ENCODE measurements around the gene ZNF536.

ZNF536 gene

DNA sequence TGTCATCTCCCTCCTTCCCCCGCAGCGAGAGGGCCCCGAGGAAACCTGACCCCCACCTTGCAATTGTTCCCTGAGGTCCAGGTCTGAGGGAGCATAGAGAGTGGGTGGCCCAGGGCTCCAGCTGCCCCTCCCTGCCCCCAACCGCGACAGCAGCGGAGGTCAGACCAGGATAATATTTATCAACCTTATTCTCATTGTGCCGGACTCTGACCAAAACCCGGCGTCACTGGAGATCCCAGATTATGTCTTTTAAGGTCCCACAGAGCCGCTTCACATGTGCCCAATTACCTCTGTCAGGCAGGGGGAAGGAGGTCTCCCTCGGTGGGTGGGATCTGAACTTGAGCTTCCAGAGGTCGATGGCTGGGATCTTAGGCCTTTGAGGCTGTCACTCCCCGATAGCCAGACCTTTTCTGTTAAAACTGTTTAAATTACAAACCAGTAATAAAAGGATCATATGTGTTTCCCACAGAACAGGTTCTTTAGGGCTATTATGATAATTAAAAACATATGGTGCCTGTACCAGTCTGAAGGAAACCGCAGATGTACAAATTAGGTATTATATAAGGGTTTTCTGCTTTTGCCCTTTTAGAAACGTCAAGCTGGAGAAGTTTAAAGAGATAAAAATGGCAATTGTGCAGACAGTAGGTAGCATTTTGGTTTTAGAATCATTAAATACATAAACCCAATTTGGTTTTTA is 195.5 kb downstream of the ZNF536 start:
- Mint-ChIP-seq H3K36me3 (no peaks in the 10 kb centered on the region), H3K9me3 (no peaks in the 10 kb centered on the region), H3K4me3 (no peak overlapping the region), H3K4me1 (no peaks in the 10 kb centered on the region), H3K27me3 (no peaks in the 10 kb centered on the region), H3K27ac (no peak overlapping the region)
- CTCF ChIA-PET, result no interaction called here
- no peak for DNase-seq

- CTCF ChIA-PET, result no interaction called here
- no peaks in the 10 kb centered on the region for H3K4me1 Mint-ChIP-seq
- no peak overlapping the region for H3K27ac Mint-ChIP-seq
- H3K4me3 Mint-ChIP-seq, result no peak overlapping the region
- DNase-seq, result no peak
- no peaks in the 10 kb centered on the region for H3K9me3 Mint-ChIP-seq
- H3K27me3 Mint-ChIP-seq, result no peaks in the 10 kb centered on the region
- H3K36me3 Mint-ChIP-seq, result no peaks in the 10 kb centered on the region
Measured at GRCh38 chr19:30570194-30570593, 198.0 kb downstream of the ZNF536 start.

DNA sequence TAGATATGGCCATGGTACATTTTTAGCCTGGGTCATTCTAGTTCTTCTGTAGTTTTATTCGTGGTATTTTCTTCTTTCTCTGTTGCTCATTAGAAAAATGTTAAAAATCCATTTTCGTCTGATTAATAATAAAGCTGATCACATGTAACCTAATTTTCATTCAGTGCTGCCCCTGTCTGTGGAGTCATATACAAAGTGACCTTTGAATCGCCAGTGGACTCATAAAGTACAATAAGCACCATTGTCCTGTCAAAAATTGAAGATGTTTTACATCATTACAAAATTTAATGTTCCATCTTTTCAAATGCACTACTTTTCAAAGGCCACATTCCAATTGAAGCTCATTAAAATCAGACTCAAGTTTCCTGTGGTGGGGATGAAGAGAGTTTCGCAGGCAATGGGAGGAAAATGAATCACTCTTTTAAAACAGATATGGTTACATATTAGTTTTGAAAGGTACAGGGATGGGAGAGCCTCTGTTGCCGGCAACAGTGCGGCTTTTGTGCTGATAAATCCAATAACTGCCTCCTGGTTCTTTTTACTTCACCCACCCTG is 205.4 kb downstream of the ZNF536 start:
- DNase-seq, result no peak
- H3K36me3 Mint-ChIP-seq, result no peaks in the 10 kb centered on the region
- H3K27me3 Mint-ChIP-seq, result no peaks in the 10 kb centered on the region
- H3K4me3 Mint-ChIP-seq, result no peak overlapping the region
- CTCF ChIA-PET, result no interaction called here
- no peaks in the 10 kb centered on the region for H3K4me1 Mint-ChIP-seq
- H3K27ac Mint-ChIP-seq, result no peak overlapping the region
- no peaks in the 10 kb centered on the region for H3K9me3 Mint-ChIP-seq

GRCh38 chr19:30579419-30579818 is 207.2 kb downstream of the ZNF536 start:
- Mint-ChIP-seq H3K4me3 (no peak overlapping the region), H3K9me3 (peaks cover 2% of the 10 kb centered on the region), H3K36me3 (no peaks in the 10 kb centered on the region), H3K27ac (no peak overlapping the region), H3K27me3 (no peaks in the 10 kb centered on the region), H3K4me1 (no peaks in the 10 kb centered on the region)
- CTCF ChIA-PET, result no interaction called here
- DNase-seq, result no peak

DNA sequence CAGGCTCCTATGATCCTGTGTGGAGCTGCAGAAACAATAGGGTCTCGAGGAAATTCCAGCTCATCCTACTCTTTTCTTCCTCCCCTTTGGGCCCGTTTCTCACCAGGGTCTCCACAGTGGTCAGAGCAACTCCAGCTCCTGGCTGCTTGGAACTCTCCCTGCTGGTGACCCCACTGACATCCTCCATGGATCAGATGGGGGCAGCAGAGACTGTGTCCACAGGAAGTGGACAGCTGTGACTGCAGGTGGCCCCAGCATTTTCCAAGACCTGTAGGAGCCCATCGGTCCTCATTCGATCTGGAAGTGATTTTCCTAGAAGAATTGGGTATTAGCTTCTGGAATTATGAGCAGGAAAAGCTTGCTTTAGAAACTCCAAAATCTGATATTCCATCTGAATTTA is 208.5 kb downstream of the ZNF536 start:
- CTCF ChIA-PET, result no interaction called here

DNA sequence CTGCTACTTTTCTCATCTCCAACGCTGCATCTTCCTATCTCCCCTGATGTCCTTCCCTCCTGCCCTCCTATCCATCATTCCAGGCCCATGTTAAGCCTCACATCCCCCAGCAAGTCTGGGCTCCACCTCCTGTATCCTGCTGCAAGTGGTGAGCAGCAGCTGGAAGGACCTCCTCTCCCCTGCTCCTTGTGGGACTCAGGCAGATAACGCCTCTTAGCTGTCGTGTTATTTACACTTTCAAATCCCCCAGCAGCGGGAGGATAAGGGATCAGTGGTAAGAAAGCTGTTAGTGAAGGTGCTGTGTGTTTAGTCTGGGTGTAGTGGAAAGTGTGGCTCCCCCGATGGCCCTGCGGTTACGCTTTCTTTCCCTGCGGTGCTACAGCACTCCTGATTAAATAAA is 211.9 kb downstream of the ZNF536 start:
- H3K27ac Mint-ChIP-seq, result no peak overlapping the region
- H3K27me3 Mint-ChIP-seq, result peaks cover 3% of the 10 kb centered on the region
- H3K4me3 Mint-ChIP-seq, result no peak overlapping the region
- no peak for DNase-seq
- peaks cover 2% of the 10 kb centered on the region for H3K9me3 Mint-ChIP-seq
- CTCF ChIA-PET, result no interaction called here
- H3K36me3 Mint-ChIP-seq, result no peaks in the 10 kb centered on the region
- no peaks in the 10 kb centered on the region for H3K4me1 Mint-ChIP-seq

More for the DNA sequence above, 208.5 kb downstream of the ZNF536 start:
- H3K36me3 Mint-ChIP-seq, result no peaks in the 10 kb centered on the region
- H3K9me3 Mint-ChIP-seq, result peaks cover 2% of the 10 kb centered on the region
- DNase-seq, result no peak
- peaks cover 3% of the 10 kb centered on the region for H3K27me3 Mint-ChIP-seq
- no peak overlapping the region for H3K27ac Mint-ChIP-seq
- no peaks in the 10 kb centered on the region for H3K4me1 Mint-ChIP-seq
- H3K4me3 Mint-ChIP-seq, result no peak overlapping the region

GRCh38 chr19:30587869-30588268 is 215.7 kb downstream of the ZNF536 start:
- Mint-ChIP-seq H3K27ac (no peak overlapping the region), H3K36me3 (no peaks in the 10 kb centered on the region), H3K9me3 (peaks cover 2% of the 10 kb centered on the region), H3K4me1 (no peaks in the 10 kb centered on the region), H3K4me3 (no peak overlapping the region), H3K27me3 (peaks cover 3% of the 10 kb centered on the region)
- no peak for DNase-seq
- CTCF ChIA-PET, result no interaction called here

DNA sequence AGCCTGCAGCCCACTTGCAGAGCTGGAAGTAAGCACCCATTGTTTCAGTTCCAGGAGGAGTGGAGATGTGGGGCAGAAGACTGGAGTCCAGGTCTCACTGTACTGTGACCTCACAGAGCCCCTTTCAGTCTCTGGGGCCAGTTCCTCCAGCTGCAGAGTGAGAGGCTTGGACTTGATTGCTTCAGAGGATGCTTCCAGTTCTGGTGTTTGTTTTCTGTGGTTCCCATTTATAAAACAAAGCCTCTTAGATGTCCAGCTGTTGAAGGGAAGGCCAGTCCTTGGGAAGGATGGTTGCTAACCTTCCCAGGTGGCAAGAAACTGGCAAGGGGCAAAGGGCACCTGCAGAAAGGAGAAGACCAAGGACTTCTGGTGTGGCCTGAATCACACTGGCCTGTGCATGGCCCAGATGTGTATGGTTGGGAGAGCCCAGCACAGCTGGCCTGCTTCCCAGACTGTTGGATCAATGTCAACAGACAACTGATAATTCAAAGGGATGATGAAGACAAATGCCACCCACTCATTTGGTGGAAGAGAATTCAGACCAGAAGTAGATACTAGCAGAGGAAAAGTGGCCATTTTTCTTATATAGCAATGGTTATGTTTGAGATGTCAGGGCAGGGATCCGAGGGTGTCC is 218.5 kb downstream of the ZNF536 start:
- H3K27ac Mint-ChIP-seq, result no peak overlapping the region
- no peaks in the 10 kb centered on the region for H3K27me3 Mint-ChIP-seq
- no peaks in the 10 kb centered on the region for H3K36me3 Mint-ChIP-seq
- H3K4me3 Mint-ChIP-seq, result no peak overlapping the region
- no peaks in the 10 kb centered on the region for H3K9me3 Mint-ChIP-seq
- DNase-seq, result no peak
- H3K4me1 Mint-ChIP-seq, result no peaks in the 10 kb centered on the region
- CTCF ChIA-PET, result no interaction called here

- no peaks in the 10 kb centered on the region for H3K36me3 Mint-ChIP-seq
- no peaks in the 10 kb centered on the region for H3K9me3 Mint-ChIP-seq
- no peak overlapping the region for H3K4me3 Mint-ChIP-seq
- no peaks in the 10 kb centered on the region for H3K4me1 Mint-ChIP-seq
- CTCF ChIA-PET, result no interaction called here
- H3K27ac Mint-ChIP-seq, result no peak overlapping the region
- DNase-seq, result no peak
- H3K27me3 Mint-ChIP-seq, result peaks cover 3% of the 10 kb centered on the region
Measured at GRCh38 chr19:30593356-30593755, 221.2 kb downstream of the ZNF536 start.

GRCh38 chr19:30593975-30594745 is 222.0 kb downstream of the ZNF536 start:
- CTCF ChIA-PET, result no interaction called here
- Mint-ChIP-seq H3K36me3 (no peaks in the 10 kb centered on the region), H3K27ac (no peak overlapping the region), H3K27me3 (peaks cover 3% of the 10 kb centered on the region), H3K4me1 (no peaks in the 10 kb centered on the region), H3K9me3 (no peaks in the 10 kb centered on the region), H3K4me3 (no peak overlapping the region)
- no peak for DNase-seq

GRCh38 chr19:30596268-30596667 is 224.1 kb downstream of the ZNF536 start:
- DNase-seq, result no peak
- Mint-ChIP-seq H3K4me1 (no peaks in the 10 kb centered on the region), H3K4me3 (no peak overlapping the region), H3K27me3 (peaks cover 3% of the 10 kb centered on the region), H3K27ac (no peak overlapping the region), H3K36me3 (no peaks in the 10 kb centered on the region), H3K9me3 (no peaks in the 10 kb centered on the region)
- CTCF ChIA-PET, result no interaction called here

GRCh38 chr19:30596813-30597399 is 224.7 kb downstream of the ZNF536 start:
- Mint-ChIP-seq H3K4me3 (no peak overlapping the region), H3K36me3 (no peaks in the 10 kb centered on the region), H3K27ac (no peak overlapping the region), H3K9me3 (no peaks in the 10 kb centered on the region), H3K27me3 (peaks cover 3% of the 10 kb centered on the region), H3K4me1 (no peaks in the 10 kb centered on the region)
- CTCF ChIA-PET, result no interaction called here
- no peak for DNase-seq

DNA sequence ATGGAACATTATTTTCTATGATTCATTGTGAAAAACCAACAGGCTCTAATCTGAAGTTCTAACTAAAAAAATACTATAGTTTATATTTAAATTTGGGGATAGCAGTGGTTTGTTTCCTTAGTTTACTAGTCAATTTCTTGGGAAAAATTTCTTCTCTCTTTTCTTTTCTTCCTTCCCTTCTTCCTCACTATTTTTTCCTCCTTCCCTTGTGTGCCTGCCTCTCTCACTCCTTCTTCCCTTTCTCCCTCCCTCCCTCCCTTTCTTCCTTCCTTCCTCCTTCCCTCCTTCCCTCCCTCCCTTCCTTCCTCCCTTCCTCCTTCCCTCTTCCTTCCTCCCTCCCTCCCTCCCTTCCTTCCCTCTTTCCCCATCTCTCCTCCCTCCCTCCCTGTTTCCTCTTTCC is 226.5 kb downstream of the ZNF536 start:
- Mint-ChIP-seq H3K27me3 (peaks cover 3% of the 10 kb centered on the region), H3K27ac (no peak overlapping the region), H3K4me3 (no peak overlapping the region), H3K4me1 (no peaks in the 10 kb centered on the region), H3K9me3 (no peaks in the 10 kb centered on the region), H3K36me3 (no peaks in the 10 kb centered on the region)
- no peak for DNase-seq
- CTCF ChIA-PET, result no interaction called here

DNA sequence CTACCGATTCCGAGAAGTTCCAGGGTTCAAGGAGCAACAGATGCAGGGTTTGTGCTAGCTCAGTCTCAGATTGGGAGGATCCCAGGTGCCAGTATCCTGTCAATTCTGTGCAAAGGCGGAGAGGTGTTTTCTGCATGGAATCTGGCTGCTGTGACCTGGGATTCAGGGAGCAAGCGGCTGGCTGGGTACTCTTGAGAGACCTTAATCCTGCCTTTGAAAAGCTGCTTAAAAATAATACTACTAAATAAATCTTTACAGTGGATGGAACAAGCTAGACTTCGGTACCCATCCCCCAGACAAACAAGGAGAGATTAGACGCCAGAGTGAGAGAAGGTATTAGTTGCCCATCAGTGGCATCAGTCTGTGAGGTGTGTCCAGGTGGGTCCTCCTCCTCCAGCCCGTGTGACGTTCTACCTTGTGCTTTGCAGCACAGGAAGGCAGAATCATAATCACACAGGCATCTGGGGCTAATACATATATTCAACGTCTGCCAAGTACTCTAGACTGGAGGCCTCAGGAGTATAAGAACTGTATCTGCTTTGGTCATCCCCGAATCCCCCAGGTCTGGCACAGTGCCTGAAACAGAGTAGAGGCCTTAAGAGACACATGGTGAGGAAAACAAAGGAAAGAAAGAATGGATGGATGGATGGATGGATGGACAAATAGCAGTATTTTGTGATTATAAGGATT is 230.6 kb downstream of the ZNF536 start:
- no peaks in the 10 kb centered on the region for H3K36me3 Mint-ChIP-seq
- no peaks in the 10 kb centered on the region for H3K4me1 Mint-ChIP-seq
- H3K27me3 Mint-ChIP-seq, result no peaks in the 10 kb centered on the region
- CTCF ChIA-PET, result no interaction called here
- H3K9me3 Mint-ChIP-seq, result no peaks in the 10 kb centered on the region
- no peak overlapping the region for H3K4me3 Mint-ChIP-seq
- DNase-seq, result no peak
- no peak overlapping the region for H3K27ac Mint-ChIP-seq

All from activated naive CD4-positive, alpha-beta T cell treated with anti-CD3 and anti-CD28 coated beads, Interleukin-2, amount 10 ng/mL, durations not matched to agents 7 days and 5 days (primary cell).